ENCODE data around the gene FLT3LG.

- TF ChIP-seq POLR2A (IDR thresholded peaks at IDR 0.05): peak in 1 of 2 donors; percentile 38
- TF ChIP-seq CTCF (IDR thresholded peaks at IDR 0.05): peak; percentile 97 to 100 (median 98)
Observed at GRCh38 chr19:49473868-49474541, at the start of gene FLT3LG.

All from uterus (tissue), 2 donors.